Measurements from ENCODE around the gene DMWD.
"Not testable (repeated sequence)": the region's sequence is repeated elsewhere in the genome, so short reads cannot be mapped to it uniquely, and the experiment has no call there.

The DMWD gene

GRCh38 chr19:45816236-45817009 lies 23.8 kb upstream of the DMWD start:
- DNase-seq: no peak

- DNase-seq: no peak
Measured at GRCh38 chr19:45815481-45816216, 23.0 kb upstream of the DMWD start.

- no peak for DNase-seq
Measured at GRCh38 chr19:45814851-45815480, 22.3 kb upstream of the DMWD start, which contains the start of gene RSPH6A. TSS of gene RSPH6A (minus strand) at chr19:45815308. CDS start at chr19:45815176, 132 bp downstream.

GRCh38 chr19:45814166-45814780 lies 21.6 kb upstream of the DMWD start:
- no peak for DNase-seq

- DNase-seq: no peak
Measured at GRCh38 chr19:45812297-45812696, 19.7 kb upstream of the DMWD start.

- no peak for DNase-seq
Measured at GRCh38 chr19:45809643-45810159, 17.1 kb upstream of the DMWD start.

GRCh38 chr19:45805719-45806118 lies 13.1 kb upstream of the DMWD start:
- no peak for DNase-seq

- no peak for DNase-seq
Measured at GRCh38 chr19:45804959-45805230, 12.2 kb upstream of the DMWD start.

GRCh38 chr19:45804140-45804958 lies 11.7 kb upstream of the DMWD start:
- no peak for DNase-seq

GRCh38 chr19:45801603-45802175 lies 9.0 kb upstream of the DMWD start:
- no peak for DNase-seq

- DNase-seq: no peak
Measured at GRCh38 chr19:45800070-45800553, 7.5 kb upstream of the DMWD start.

- DNase-seq: not testable (repeated sequence)
Measured at GRCh38 chr19:45799541-45799940, 6.9 kb upstream of the DMWD start.

- peak; percentile 19 to 60 for DNase-seq
Measured at GRCh38 chr19:45798995-45799517, 6.4 kb upstream of the DMWD start.

- DNase-seq: no peak
Measured at GRCh38 chr19:45794627-45795026, 2.0 kb upstream of the DMWD start.

GRCh38 chr19:45793876-45794275 lies 1.2 kb upstream of the DMWD start:
- DNase-seq: no peak

GRCh38 chr19:45793178-45793564 lies 526 bp upstream of the DMWD start:
- no peak for DNase-seq

- no peak for DNase-seq
Measured at GRCh38 chr19:45791744-45792469, 738 bp downstream of the DMWD start.

GRCh38 chr19:45790942-45791341 lies 1.7 kb downstream of the DMWD start:
- DNase-seq: no peak

- DNase-seq: no peak
Measured at GRCh38 chr19:45789035-45789786, 3.4 kb downstream of the DMWD start.

- DNase-seq: no peak
Measured at GRCh38 chr19:45786533-45786894, 6.1 kb downstream of the DMWD start.
